SW 1271 (cell line): ENCODE data around the gene GUCD1.

Experiments
- DNase-seq, 2 experiments: peaks; one replicate each; lab custom pipeline; 2025; lab: John Stamatoyannopoulos, UW

Gene GUCD1

GRCh38 chr22:24590596-24591173 is 35.7 kb upstream of the GUCD1 start:
- DNase-seq, result no peak

GRCh38 chr22:24589518-24590030 is 34.6 kb upstream of the GUCD1 start:
- no peak for DNase-seq

- no peak for DNase-seq
These were observed 34.0 kb upstream of the GUCD1 start for GRCh38 chr22:24588757-24589481.

GRCh38 chr22:24588381-24588756 is 33.4 kb upstream of the GUCD1 start:
- no peak for DNase-seq

GRCh38 chr22:24587948-24588347 is 33.0 kb upstream of the GUCD1 start:
- DNase-seq, result no peak

DNA sequence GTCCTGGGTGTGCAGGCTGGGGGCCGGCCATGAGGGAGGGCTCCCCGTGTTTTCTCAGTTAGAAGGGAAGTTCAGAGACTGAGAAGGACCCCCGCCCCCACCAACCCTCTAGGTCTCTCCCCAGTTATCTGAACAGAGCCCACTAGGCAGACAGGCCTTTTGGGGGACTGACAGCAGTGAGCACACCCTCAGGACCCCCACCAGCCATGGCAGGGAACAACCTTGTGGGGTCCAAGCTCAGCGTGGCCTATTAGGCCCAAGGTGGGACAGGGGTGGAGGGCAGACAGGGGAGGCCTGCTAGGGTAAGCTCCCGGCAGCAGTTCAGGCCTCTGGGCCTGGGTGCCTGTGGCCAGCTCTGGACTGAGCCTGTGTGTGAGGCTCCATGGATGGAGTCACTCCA is 32.3 kb upstream of the GUCD1 start:
- DNase-seq, result no peak

- no peak for DNase-seq
These were observed 31.1 kb upstream of the GUCD1 start for GRCh38 chr22:24585927-24586546.

DNA sequence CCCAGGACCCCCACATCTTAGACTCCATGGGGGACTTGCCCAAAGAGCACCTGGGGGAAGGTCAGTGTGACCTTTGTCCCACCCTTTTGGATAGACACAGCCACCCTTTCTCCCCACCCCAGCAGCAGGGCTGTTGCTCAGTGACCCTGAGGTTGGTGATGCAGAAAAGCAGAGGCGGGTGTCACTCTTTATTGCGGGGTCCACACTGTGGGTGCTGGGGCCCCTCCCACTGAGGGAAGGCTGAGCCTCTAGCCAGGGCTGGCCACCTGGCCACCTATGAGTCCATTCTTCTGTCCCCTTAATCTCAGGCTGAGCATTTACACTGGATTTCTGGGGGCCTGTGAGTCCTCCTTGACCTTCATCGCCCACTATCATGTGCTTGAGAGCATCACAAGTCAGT is 30.5 kb upstream of the GUCD1 start:
- no peak for DNase-seq

DNA sequence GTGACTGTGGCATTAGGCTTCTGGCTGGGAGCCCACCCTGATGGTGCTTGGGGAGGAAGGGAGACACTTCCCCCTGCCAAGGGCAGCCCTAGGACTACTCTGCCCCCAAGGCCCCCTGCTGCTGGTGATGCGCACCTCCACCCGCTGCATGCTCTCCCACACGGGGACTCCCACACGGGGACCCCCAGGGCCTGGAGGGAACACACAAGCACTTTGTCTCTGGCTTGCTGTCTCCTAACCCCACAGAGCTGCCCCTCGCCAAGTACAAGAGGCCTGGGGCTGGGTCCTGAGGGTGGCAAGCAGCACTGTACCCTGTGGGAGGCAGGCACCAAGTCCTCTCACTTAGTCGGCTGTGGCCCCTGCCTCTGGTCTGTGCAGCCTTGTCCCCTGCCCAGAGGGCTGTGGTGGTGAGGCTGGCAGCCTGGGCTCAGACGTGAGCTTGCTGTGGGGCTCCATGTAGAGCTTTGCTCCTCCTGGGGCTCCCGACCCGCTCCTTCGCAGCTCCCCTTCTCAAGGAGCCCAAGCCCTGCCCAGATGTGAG is 30.0 kb upstream of the GUCD1 start:
- DNase-seq, result no peak

- no peak for DNase-seq
These were observed 29.3 kb upstream of the GUCD1 start for GRCh38 chr22:24584166-24584790.

DNA sequence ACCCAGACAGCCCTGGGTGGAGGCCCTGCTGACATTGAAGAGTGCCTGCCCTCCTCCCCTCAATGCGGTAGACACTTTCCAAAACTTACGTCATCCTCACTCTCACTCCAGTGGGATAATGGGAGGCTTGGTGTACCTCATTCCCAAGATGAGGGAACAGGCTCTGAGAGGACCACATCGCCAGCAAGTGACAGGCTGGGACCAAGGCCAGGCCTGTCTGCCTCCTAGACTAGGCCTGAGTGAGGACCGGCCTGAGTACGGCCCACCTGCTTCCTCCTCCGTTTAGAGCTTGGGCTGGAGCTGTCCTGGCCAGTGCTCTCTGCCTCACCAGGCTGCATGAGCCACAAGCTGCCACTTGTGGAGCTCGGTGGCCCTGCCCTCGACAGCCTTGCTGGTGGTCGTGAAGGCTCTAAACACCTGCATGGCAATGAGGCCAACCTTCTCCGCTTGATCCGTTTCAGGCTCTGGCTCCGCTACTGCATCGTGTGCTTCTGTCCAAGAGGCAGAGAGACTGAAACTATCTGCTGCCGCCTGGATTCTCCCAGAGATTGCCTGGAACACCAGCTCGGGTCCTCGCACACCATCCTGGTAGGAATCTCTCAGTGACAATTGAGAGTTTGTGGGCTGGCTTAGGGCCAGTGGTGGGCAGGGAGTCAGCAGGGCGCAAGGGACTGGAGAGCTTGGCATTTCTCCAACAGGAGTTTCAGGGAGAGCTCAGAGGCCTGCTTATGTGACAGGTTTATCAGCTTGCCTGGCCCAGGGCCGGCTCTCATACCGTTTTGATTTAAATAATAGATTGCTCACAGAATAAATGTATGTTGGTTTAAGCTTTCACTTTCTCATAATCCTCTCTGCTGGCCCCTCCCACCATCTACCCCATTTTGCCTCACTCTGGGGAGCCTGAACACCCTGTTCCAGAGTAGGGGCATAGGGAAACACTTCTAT is 28.6 kb upstream of the GUCD1 start:
- no peak for DNase-seq

DNA sequence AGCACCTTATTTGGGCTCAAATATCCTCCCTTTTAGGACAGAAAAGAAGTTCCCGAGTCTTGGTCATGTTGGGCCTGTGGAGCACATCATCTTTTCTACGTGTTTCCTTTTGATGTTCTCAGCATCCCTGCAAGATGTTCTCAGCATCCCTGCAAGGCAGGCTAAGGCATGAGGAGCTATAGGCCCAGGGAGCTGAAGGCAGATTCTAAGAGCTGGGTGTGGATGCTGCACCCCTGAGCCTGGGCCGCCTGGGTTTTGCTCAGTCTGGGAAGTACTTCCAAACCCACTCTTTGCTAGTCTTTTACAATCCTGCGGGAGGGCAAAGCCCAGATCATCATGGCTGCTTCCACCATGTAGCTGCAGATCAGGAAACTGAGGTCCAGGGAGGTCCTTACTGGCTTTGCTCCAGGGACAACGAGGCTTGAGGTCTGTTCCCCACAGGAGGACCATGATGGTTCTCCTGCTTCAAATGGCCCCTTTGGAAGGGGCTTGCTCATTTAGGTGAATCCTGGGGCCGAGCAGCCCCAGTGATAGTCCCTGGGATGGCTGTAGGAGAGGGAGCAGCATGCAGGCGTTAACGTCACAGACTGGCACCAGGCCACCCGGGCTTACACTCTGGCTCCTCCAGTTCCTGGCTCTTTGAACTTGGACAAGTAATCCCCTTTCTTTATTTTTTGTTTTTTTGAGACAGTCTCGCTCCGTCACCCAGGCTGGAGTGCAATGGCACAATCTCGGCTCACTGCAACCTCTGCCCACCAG is 27.3 kb upstream of the GUCD1 start:
- no peak for DNase-seq

- no peak for DNase-seq
These were observed 25.3 kb upstream of the GUCD1 start for GRCh38 chr22:24580276-24580675.

- no peak for DNase-seq
These were observed 24.3 kb upstream of the GUCD1 start for GRCh38 chr22:24579258-24579601.

DNA sequence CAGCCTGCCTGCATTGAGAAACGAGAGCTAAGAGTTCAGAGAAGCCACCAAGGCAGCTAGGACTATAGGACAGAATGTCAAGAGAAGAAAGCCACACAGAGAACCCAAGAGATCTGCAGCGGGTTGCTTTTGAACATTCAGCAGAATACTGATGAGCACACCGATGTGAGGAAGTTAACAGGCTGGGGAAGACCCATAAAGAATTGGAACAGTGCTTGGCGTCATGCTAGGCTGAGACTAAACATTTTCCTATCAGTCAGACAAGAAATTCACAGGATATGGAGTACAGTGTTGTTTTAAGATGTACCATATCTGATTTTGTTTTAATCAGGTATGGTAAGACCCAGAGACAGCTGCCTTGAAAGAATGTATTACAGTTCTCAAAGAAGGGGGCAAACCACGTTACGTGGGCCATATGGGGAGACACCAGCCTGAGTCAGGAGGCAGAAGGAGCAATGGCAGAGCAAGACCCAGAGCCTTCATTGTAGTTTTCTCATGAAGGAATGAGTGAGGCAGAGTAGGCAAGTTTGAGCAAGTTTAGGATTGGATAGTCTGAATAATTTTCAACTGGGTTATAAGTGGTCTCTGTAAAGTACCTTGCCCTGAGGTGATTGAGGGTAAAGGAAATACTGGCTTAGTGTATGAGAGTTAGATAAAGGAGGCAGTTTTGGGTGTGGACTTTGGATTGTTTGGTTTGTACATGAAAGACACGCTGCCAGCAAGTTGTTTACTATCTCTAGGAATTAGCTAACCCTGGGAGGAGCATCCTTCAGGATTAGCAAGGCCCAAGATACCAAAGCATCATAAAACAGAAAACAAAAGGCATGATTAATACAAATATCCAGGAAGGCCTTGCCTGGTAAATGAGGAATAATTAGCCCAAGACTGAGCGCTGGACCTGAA is 23.7 kb upstream of the GUCD1 start:
- no peak for DNase-seq

GRCh38 chr22:24576778-24577177 is 21.8 kb upstream of the GUCD1 start:
- DNase-seq, result no peak

- no peak for DNase-seq
These were observed 16.3 kb upstream of the GUCD1 start for GRCh38 chr22:24571266-24571665.

- no peak for DNase-seq
These were observed 12.7 kb upstream of the GUCD1 start for GRCh38 chr22:24567668-24568067.

- no peak for DNase-seq
These were observed 12.1 kb upstream of the GUCD1 start for GRCh38 chr22:24566899-24567511.
